ENCODE data around the gene CYTH1. TPM values are rescaled to one million over a fixed set of nuclear protein-coding genes. Genes with fewer than 3 reads are reported as not detected.

The CYTH1 gene
- total RNA-seq, 1 experiment from 2014 or later: 9.7 TPM

GRCh38 chr17:78797213-78797612 lies 15.1 kb upstream of the CYTH1 start:
- H3K9ac ChIP-seq (ENCODE audit: extremely low read depth, insufficient read length, low read length): no peak overlapping the region
- H3K4me1 ChIP-seq (ENCODE audit: insufficient read depth, low read length): no peaks in the 10 kb centered on the region
- H4K5ac ChIP-seq (ENCODE audit: insufficient read length, low read depth, low read length): no peak overlapping the region
- H2BK20ac ChIP-seq (ENCODE audit: low read depth, low read length, poor library complexity, severe bottlenecking): no peak overlapping the region
- no peaks in the 10 kb centered on the region for H3K27me3 ChIP-seq (ENCODE audit: insufficient read depth, low read length)
- no peak overlapping the region for H4K91ac ChIP-seq (ENCODE audit: insufficient read length, low read depth, low read length)
- no peaks in the 10 kb centered on the region for H3K27me3 Mint-ChIP-seq (ENCODE audit: low read depth)
- no peak overlapping the region; a peak in 1 of 7 replicates for H3K27ac Mint-ChIP-seq
- H3K18ac ChIP-seq (ENCODE audit: insufficient read length, low read depth, low read length): no peak overlapping the region
- H3K9me3 ChIP-seq (ENCODE audit: control insufficient read depth, low read depth, low read length): no peaks in the 10 kb centered on the region
- no peak overlapping the region for H3K4me3 Mint-ChIP-seq
- H3K4me2 ChIP-seq (ENCODE audit: insufficient read depth, insufficient read length, low read length): no peak overlapping the region
- H4K8ac ChIP-seq (replicated peaks; ENCODE audit: insufficient read length, low read depth, low read length): no peak overlapping the region
- H2BK12ac ChIP-seq (ENCODE audit: insufficient read length, low read depth, low read length): no peak overlapping the region
- H3K79me1 ChIP-seq (ENCODE audit: insufficient read depth, low read depth, low read length, poor library complexity, severe bottlenecking): no peaks in the 10 kb centered on the region
- TF ChIP-seq, protein P1, sequence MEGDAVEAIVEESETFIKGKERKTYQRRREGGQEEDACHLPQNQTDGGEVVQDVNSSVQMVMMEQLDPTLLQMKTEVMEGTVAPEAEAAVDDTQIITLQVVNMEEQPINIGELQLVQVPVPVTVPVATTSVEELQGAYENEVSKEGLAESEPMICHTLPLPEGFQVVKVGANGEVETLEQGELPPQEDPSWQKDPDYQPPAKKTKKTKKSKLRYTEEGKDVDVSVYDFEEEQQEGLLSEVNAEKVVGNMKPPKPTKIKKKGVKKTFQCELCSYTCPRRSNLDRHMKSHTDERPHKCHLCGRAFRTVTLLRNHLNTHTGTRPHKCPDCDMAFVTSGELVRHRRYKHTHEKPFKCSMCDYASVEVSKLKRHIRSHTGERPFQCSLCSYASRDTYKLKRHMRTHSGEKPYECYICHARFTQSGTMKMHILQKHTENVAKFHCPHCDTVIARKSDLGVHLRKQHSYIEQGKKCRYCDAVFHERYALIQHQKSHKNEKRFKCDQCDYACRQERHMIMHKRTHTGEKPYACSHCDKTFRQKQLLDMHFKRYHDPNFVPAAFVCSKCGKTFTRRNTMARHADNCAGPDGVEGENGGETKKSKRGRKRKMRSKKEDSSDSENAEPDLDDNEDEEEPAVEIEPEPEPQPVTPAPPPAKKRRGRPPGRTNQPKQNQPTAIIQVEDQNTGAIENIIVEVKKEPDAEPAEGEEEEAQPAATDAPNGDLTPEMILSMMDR (conservative IDR thresholded peaks at IDR 0.05): no peak
- H2AFZ ChIP-seq (ENCODE audit: low read length): no peak overlapping the region
- H3T11ph ChIP-seq (ENCODE audit: low read length): no peak overlapping the region
- no peak overlapping the region for H2BK15ac ChIP-seq (ENCODE audit: low read depth, low read length)
- H2BK5ac ChIP-seq (ENCODE audit: insufficient read length, low read length): no peak overlapping the region
- H2AK5ac ChIP-seq (ENCODE audit: insufficient read length, low read length): no peak overlapping the region
- no CpG with 5 or more reads among the region's 11 CpGs for WGBS (ENCODE audit: extremely low coverage, insufficient read length, low lambda C conversion rate)
- H3K14ac ChIP-seq (ENCODE audit: insufficient read depth, low read length): no peak overlapping the region
- no peaks in the 10 kb centered on the region for H3K79me2 ChIP-seq (ENCODE audit: insufficient read depth, low read length)
- peaks cover 0 to 2% of the 10 kb centered on the region in 2 experiments; a peak in 1 of 4 replicates for H3K4me1 Mint-ChIP-seq
- H3K9me3 Mint-ChIP-seq: no peaks in the 10 kb centered on the region
- no peaks in the 10 kb centered on the region for H3K23me2 ChIP-seq (ENCODE audit: insufficient read length, low read depth, low read length, poor library complexity, severe bottlenecking)
- no peak overlapping the region for H3K23ac ChIP-seq (ENCODE audit: insufficient read length, low read depth, low read length)
- H3K36me3 Mint-ChIP-seq (ENCODE audit: insufficient read depth in 1 of 3, low read depth in 3 of 3): peaks cover 41 to 85% (median 77%) of the 10 kb centered on the region in 3 experiments
- H2BK120ac ChIP-seq (ENCODE audit: low read depth, low read length, poor library complexity, severe bottlenecking): no peak overlapping the region
- H3K27ac ChIP-seq (ENCODE audit: insufficient read length, low read depth, low read length): no peak overlapping the region
- DNase-seq: no peak
- no peak overlapping the region for H3K56ac ChIP-seq (ENCODE audit: insufficient read length, low read depth, low read length)
- no peak overlapping the region for H3K4ac ChIP-seq (ENCODE audit: low read depth, low read length)
- H4K20me1 ChIP-seq (ENCODE audit: control insufficient read depth, insufficient read depth, insufficient read length): no peaks in the 10 kb centered on the region
